ENCODE results near the gene SYNE1.

Gene SYNE1

DNA sequence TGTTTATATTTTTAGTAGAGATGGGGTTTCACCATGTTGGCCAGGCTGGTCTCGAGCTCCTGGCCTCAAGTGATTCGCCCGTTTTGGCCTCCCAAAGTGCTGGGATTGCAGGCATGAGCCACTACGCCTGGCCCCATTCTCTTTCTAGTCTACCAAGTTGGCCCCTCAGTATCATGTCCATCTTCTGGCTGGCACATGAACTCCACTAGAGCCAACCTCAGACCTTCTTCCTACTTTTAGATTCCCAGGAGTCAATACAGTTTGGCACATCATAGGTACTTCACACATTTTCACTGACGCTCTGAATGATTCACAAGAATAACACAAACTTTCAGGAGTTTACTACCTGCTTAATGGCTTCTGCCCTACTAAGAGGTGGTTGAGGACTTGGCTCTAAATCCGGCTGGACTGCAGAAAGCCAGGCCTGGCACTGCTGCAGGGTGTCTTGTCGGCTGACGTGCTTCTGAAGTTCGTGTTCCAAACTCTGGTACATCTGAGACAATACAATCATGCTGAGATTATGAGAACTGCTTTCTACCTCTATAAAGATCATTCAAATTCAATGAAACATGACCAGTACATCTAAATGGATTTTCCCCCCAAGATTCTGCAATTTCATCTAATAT lies 293.3 kb downstream of the SYNE1 start:
- H3K9ac ChIP-seq (ENCODE audit: low read length): no peak overlapping the region
- H4K20me1 ChIP-seq (ENCODE audit: low read depth, low read length): no peaks in the 10 kb centered on the region
- no peak overlapping the region for H3K27ac ChIP-seq (ENCODE audit: low read depth, low read length)
- H3K9me2 ChIP-seq (replicated peaks; ENCODE audit: insufficient read depth, low read length): no peaks in the 10 kb centered on the region
- no peaks in the 10 kb centered on the region for H3K79me2 ChIP-seq (ENCODE audit: insufficient read depth, low read length)
- H3K27me3 ChIP-seq (ENCODE audit: low read length): no peaks in the 10 kb centered on the region
- no peak overlapping the region for H3K4me3 ChIP-seq (ENCODE audit: insufficient read depth, low read length, poor library complexity, severe bottlenecking)
- no peaks in the 10 kb centered on the region for H3K9me3 ChIP-seq (ENCODE audit: insufficient read depth, low read length)
- TF ChIP-seq, protein P1, sequence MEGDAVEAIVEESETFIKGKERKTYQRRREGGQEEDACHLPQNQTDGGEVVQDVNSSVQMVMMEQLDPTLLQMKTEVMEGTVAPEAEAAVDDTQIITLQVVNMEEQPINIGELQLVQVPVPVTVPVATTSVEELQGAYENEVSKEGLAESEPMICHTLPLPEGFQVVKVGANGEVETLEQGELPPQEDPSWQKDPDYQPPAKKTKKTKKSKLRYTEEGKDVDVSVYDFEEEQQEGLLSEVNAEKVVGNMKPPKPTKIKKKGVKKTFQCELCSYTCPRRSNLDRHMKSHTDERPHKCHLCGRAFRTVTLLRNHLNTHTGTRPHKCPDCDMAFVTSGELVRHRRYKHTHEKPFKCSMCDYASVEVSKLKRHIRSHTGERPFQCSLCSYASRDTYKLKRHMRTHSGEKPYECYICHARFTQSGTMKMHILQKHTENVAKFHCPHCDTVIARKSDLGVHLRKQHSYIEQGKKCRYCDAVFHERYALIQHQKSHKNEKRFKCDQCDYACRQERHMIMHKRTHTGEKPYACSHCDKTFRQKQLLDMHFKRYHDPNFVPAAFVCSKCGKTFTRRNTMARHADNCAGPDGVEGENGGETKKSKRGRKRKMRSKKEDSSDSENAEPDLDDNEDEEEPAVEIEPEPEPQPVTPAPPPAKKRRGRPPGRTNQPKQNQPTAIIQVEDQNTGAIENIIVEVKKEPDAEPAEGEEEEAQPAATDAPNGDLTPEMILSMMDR (IDR thresholded peaks at IDR 0.05; ENCODE audit: insufficient read depth, low read length, poor library complexity, severe bottlenecking): no peak
- TF ChIP-seq EZH2phosphoT487 (conservative IDR thresholded peaks at IDR 0.05; ENCODE audit: low read length): no peak
- H3K36me3 ChIP-seq (ENCODE audit: low read length): no peaks in the 10 kb centered on the region
- H2AFZ ChIP-seq (ENCODE audit: low read depth, low read length, severe bottlenecking): no peak overlapping the region
- H3K4me2 ChIP-seq (ENCODE audit: low read depth, low read length, poor library complexity, severe bottlenecking): no peak overlapping the region
- no peaks in the 10 kb centered on the region for H3F3A ChIP-seq (ENCODE audit: insufficient read depth)

DNA sequence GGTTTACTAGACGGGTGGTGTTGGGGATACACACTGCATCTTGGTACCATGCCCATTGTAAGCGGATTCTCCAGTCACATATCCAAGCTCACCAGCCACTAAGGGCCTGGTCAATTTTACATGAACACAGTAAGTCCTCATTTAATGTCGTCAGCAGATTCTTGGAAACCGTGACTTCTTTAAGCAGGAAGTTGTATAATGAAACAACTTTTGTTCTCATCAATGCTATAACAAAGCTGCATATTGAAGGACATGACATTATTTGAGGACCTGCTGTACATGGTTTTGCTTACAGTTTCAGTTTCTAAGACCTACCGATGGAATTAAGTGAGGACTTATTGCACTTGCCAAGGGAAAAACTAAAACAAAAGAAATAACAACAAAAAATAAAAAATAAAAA lies 295.6 kb downstream of the SYNE1 start:
- H2AFZ ChIP-seq (ENCODE audit: low read depth, low read length, severe bottlenecking): no peak overlapping the region

DNA sequence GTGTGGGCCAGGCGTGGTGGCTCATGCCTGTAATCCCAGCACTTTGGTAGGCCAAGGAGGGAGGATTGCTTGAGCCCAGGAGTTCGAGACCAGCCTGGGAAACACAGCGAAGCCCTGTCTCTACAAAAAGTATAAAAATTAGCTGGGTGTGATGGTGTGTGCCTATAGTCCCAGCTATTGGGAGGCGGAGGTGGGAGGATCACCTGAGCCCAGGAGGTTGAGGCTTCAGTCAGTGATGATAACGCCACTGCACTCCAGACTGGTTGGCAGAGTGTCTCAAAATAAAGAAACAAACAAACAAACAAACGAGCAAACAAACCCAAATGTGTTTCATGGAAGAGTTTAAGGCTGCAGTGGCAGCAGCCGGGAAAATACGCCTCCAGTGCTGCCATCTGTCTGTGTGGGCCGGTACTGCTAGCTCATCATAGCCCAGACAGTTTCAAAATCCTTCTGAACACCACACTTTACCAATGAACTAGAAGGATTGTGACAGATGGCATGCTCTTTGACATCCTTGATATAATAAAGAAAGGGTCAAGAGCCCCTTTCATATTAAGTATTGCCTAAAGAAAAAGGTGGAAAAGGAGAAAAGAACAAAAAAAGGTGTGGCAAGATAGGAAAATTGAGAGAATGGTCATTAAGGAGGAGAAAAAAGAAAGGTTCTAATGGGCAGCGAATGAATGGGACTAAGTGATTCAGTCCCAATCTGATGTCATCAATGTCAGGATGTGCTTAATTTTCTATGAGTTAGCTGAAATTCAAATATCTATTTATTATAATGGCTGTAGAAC lies 298.6 kb downstream of the SYNE1 start:
- Histone ChIP-seq H3K9me3 (ENCODE audit: insufficient read depth, low read length) (no peaks in the 10 kb centered on the region), H3K79me2 (ENCODE audit: insufficient read depth, low read length) (no peaks in the 10 kb centered on the region), H3K4me2 (ENCODE audit: low read depth, low read length, poor library complexity, severe bottlenecking) (no peak overlapping the region), H3K27me3 (ENCODE audit: low read length) (no peaks in the 10 kb centered on the region), H3K27ac (ENCODE audit: low read depth, low read length) (no peak overlapping the region), H4K20me1 (ENCODE audit: low read depth, low read length) (no peaks in the 10 kb centered on the region), H3K9ac (ENCODE audit: low read length) (no peak overlapping the region), H2AFZ (ENCODE audit: low read depth, low read length, severe bottlenecking) (peak overlapping the region; percentile 97), H3K36me3 (ENCODE audit: low read length) (no peaks in the 10 kb centered on the region), H3K4me3 (ENCODE audit: insufficient read depth, low read length, poor library complexity, severe bottlenecking) (no peak overlapping the region), H3K9me2 (replicated peaks; ENCODE audit: insufficient read depth, low read length) (no peaks in the 10 kb centered on the region), H3F3A (ENCODE audit: insufficient read depth) (no peaks in the 10 kb centered on the region)
- TF ChIP-seq EZH2phosphoT487 (conservative IDR thresholded peaks at IDR 0.05; ENCODE audit: low read length): no peak
- TF ChIP-seq, protein P1 (IDR thresholded peaks at IDR 0.05; ENCODE audit: insufficient read depth, low read length, poor library complexity, severe bottlenecking): peak; percentile 81

More for the DNA sequence above, 295.6 kb downstream of the SYNE1 start:
- Histone ChIP-seq H4K20me1 (ENCODE audit: low read depth, low read length) (no peaks in the 10 kb centered on the region), H3K79me2 (ENCODE audit: insufficient read depth, low read length) (no peaks in the 10 kb centered on the region), H3K4me3 (ENCODE audit: insufficient read depth, low read length, poor library complexity, severe bottlenecking) (no peak overlapping the region), H3K9me3 (ENCODE audit: insufficient read depth, low read length) (no peaks in the 10 kb centered on the region), H3K9ac (ENCODE audit: low read length) (no peak overlapping the region), H3K27me3 (ENCODE audit: low read length) (no peaks in the 10 kb centered on the region), H3K27ac (ENCODE audit: low read depth, low read length) (no peak overlapping the region), H3K4me2 (ENCODE audit: low read depth, low read length, poor library complexity, severe bottlenecking) (no peak overlapping the region), H3F3A (ENCODE audit: insufficient read depth) (no peaks in the 10 kb centered on the region), H3K9me2 (replicated peaks; ENCODE audit: insufficient read depth, low read length) (no peaks in the 10 kb centered on the region), H3K36me3 (ENCODE audit: low read length) (no peaks in the 10 kb centered on the region)
- TF ChIP-seq, protein P1 (IDR thresholded peaks at IDR 0.05; ENCODE audit: insufficient read depth, low read length, poor library complexity, severe bottlenecking): no peak
- TF ChIP-seq EZH2phosphoT487 (conservative IDR thresholded peaks at IDR 0.05; ENCODE audit: low read length): no peak

Data from SU-DHL-6 (cell line).